HFF-Myc (cell line): ENCODE results near the gene WTIP.
"Not testable (repeated sequence)": the region's sequence is repeated elsewhere in the genome, so short reads cannot be mapped to it uniquely, and the experiment has no call there.

ENCODE experiments used
- DNase-seq: peaks from one replicate; pipeline ENCODE4 v3.0.0-alpha.2; 2011; ENCODE audit warnings: low read depth; ENCODE audit errors: extremely low read depth
- H3K4me3 ChIP-seq: replicated peaks from 2 replicates; pipeline ENCODE4 v1.5.1; 2011; ENCODE audit warnings: low read depth, mild to moderate bottlenecking, control low read depth, low read length
- TF ChIP-seq, protein P1 (sequence below): IDR thresholded peaks from 2 replicates; pipeline ENCODE4 v1.5.1; 2012; ENCODE audit warnings: mild to moderate bottlenecking, low read depth, low read length, control low read depth; ENCODE audit errors: missing control alignments

The WTIP gene

DNA sequence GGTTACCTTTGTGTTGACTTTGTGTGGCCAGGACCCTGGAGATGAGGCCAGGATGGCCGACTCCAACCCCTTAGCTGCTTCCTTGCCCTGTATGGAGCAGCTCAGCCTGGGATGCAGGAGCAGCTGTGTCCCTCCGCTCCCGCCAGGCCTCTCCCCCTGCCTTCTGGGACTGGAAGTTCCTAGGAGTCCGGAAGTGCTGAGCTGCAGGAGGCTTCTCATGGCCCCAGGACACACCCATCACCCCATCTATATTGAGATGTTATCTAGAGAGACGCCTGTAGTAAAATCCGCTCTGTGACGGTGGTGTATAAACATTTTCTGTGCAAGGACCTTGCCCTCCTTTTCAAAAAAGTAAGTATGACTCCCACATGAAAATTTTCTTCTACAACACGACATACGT, 27.0 kb downstream of the WTIP start:
- TF ChIP-seq, protein P1, sequence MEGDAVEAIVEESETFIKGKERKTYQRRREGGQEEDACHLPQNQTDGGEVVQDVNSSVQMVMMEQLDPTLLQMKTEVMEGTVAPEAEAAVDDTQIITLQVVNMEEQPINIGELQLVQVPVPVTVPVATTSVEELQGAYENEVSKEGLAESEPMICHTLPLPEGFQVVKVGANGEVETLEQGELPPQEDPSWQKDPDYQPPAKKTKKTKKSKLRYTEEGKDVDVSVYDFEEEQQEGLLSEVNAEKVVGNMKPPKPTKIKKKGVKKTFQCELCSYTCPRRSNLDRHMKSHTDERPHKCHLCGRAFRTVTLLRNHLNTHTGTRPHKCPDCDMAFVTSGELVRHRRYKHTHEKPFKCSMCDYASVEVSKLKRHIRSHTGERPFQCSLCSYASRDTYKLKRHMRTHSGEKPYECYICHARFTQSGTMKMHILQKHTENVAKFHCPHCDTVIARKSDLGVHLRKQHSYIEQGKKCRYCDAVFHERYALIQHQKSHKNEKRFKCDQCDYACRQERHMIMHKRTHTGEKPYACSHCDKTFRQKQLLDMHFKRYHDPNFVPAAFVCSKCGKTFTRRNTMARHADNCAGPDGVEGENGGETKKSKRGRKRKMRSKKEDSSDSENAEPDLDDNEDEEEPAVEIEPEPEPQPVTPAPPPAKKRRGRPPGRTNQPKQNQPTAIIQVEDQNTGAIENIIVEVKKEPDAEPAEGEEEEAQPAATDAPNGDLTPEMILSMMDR, result no peak
- no peak for DNase-seq
- H3K4me3 ChIP-seq, result no peak overlapping the region

DNA sequence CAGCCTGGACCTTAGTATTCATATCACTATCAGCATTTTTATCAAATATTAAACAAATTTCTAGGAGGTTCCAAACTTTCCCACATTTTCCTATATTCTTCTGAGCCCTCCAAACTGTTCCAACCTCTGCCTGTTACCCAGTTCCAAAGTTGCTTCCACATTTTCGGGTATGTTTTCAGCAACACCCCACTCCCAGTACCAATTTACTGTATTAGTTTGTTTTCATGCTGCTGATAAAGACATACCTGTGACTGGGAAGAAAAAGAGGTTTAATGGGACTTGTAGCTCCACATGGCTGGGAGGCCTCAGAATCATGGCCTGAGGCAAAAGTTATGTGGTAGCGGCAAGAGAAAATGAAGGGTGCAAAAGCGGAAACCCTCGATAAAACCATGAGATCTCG, 29.3 kb downstream of the WTIP start:
- not testable (repeated sequence) for H3K4me3 ChIP-seq, DNase-seq

DNA sequence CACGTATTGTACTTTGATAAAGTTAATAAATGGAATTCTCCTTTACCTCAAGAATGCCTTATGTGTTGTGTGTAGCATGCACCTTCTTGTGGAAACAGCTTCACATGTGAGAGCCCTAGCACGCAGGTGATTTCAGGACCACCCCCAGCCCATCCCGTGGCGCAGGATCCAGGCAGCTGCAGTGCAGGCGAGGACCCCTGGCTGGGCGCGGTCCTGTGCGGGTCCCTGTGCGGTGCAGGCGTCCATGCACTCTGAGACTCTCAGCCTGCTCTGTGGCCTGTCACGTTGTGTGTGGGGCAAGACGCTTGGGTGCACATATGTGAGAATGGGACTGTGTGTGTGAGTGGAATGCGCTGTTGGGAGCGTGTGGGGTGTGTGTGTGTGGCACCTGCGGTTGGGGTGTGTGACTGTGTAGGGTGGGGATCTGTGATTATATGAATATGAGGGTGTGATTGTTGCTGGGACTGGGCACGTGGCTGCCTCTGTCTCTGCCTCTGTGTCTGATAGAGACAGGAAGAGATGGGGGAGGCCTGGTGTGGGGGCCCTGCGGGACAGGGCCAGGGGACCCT, 30.8 kb downstream of the WTIP start:
- DNase-seq, result no peak
- no peak overlapping the region for H3K4me3 ChIP-seq
- TF ChIP-seq, protein P1, result no peak

DNA sequence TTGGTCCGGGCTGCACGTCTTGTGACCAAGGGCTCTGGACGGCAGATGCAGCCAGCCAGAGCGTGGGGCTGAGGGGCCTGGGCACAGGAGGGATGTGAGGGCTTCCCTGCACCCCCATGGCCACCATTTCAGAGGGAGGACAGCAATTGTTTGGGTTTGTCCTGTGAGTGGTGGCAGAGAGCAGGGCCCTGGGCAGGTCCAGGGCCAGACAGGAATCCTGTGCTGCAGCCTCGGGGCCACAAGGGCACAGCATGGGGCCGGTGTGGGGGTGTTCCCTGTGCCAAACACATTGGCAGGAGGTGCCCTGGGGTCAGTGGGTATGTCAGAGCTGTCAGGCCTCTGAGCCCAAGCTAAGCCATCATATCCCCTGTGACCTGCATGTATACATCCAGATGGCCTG, 32.2 kb downstream of the WTIP start:
- no peak overlapping the region for H3K4me3 ChIP-seq
- TF ChIP-seq, protein P1, result no peak
- no peak for DNase-seq

DNA sequence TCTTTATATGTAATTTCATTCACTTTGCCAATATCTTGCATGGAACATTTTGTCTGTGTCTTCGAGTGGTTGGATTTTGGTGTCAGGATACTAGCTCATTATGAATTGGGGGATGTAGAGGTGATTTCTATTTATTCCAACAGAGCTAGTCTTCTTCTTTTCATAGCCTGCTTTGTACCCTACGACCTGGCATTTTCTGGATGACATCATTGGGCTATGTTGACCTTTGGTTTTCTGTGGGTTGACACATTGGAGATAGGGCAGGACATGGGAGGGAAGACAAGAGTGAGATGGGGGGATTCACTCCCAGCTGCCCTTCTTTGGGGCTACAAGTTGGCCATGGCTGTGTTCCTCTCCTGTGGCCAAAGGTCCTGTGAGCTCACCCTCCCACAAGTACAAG, 38.0 kb downstream of the WTIP start:
- TF ChIP-seq, protein P1, result no peak
- no peak for DNase-seq
- H3K4me3 ChIP-seq, result no peak overlapping the region

DNA sequence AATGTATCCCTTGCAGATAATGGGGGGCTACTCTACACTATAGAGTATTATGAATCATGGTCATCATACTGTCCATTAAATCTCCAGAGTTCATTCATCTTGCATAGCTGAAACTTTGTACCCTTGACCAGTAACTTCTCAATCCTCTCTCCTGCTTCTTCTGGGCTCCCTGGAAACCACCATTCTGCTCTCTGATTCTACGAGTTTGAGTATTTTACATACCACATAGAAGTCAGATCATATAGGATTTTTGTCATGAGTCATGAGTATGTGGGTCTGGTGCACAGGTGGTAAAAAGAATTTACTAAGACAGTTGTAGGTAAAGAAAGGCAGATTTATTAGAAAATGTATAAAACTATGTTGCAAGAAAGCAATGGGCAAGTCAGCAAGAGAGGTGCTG, 41.9 kb downstream of the WTIP start:
- TF ChIP-seq, protein P1, result no peak
- no peak overlapping the region for H3K4me3 ChIP-seq
- no peak for DNase-seq

DNA sequence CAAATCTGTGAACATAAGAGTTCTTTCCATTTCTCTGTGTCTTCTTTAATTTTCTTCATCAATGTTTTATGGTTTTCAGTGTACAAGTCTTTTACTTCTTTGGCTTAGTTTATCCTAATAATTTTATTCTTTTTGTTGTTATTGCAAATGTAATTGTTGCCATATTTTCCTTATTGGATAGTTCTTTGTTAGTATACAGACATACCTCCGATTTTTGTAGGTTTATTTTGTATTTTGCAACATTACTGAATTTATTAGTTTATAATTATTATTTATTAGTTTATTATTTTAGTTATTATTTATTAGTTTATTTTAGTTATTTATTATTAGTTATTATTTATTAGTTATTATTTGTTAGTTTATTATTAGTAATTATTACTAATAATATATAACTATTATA, 43.4 kb downstream of the WTIP start:
- TF ChIP-seq, protein P1, result no peak
- no peak for DNase-seq
- H3K4me3 ChIP-seq, result no peak overlapping the region
